GM10266 (cell line): ENCODE data around the gene EFR3B.

Experiments used
- DNase-seq: peaks from one replicate; pipeline ENCODE4 v3.0.0; 2012; ENCODE audit errors: extremely low spot score
- CTCF ChIP-seq: IDR thresholded peaks from 2 replicates; pipeline ENCODE4 v1.5.1; 2012; ENCODE audit warnings: mild to moderate bottlenecking, low read depth; ENCODE audit not compliant: control insufficient read depth, insufficient read depth; ENCODE audit errors: missing control alignments

EFR3B gene

GRCh38 chr2:25174192-25174861 lies 132.5 kb downstream of the EFR3B start:
- DNase-seq, result no peak
- no peak for TF ChIP-seq CTCF

GRCh38 chr2:25176138-25176537 lies 134.3 kb downstream of the EFR3B start:
- DNase-seq, result no peak
- TF ChIP-seq CTCF, result no peak

GRCh38 chr2:25176541-25177181 lies 134.8 kb downstream of the EFR3B start:
- no peak for TF ChIP-seq CTCF
- no peak for DNase-seq

GRCh38 chr2:25177211-25177611 lies 135.3 kb downstream of the EFR3B start:
- no peak for TF ChIP-seq CTCF
- no peak for DNase-seq

DNA sequence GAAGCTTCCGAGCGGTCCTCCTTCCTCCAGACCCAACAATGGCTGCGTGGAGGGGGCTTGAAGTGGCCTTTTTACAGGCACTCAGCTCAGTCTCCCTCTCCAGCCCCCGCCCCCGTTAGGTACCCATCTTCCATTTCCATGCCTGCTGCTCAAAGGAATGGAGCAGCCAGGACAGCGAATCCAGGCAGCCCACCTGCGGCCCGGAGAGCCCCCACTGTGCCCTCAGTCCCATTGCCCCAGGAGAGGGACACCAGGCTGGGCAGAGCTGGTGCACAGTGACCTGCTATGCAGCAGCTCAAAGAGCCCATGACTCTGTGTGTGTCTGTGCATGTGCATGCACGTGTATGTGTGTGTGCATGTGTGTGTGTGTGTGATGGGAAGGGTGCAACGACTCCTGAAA lies 137.1 kb downstream of the EFR3B start:
- DNase-seq, result no peak
- TF ChIP-seq CTCF, result no peak

DNA sequence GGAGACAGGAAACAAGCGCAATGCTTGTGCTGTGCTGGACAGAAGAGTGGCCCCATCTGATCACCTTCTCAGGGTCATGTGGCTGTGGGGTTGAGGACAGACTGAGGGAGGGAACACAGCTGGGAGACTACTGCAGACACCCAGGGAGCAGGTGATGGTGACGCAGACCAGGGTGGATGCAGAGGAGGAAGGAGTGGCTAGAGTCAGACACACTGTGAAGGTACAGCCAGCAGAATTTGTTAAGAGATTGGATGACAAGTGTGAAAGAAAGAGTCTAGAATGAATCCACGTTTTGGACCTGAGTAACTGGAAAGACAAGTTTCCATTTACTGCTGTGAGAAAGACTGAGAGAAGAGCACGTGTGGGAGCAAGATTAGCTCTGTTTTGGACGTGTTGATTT lies 142.4 kb downstream of the EFR3B start:
- no peak for TF ChIP-seq CTCF
- no peak for DNase-seq

GRCh38 chr2:25187729-25188350 lies 146.0 kb downstream of the EFR3B start:
- TF ChIP-seq CTCF, result no peak
- no peak for DNase-seq
